Measurements from ENCODE around the gene TPSD1.
"Not testable (repeated sequence)": the region's sequence is repeated elsewhere in the genome, so short reads cannot be mapped to it uniquely, and the experiment has no call there.

TPSD1 gene

DNA sequence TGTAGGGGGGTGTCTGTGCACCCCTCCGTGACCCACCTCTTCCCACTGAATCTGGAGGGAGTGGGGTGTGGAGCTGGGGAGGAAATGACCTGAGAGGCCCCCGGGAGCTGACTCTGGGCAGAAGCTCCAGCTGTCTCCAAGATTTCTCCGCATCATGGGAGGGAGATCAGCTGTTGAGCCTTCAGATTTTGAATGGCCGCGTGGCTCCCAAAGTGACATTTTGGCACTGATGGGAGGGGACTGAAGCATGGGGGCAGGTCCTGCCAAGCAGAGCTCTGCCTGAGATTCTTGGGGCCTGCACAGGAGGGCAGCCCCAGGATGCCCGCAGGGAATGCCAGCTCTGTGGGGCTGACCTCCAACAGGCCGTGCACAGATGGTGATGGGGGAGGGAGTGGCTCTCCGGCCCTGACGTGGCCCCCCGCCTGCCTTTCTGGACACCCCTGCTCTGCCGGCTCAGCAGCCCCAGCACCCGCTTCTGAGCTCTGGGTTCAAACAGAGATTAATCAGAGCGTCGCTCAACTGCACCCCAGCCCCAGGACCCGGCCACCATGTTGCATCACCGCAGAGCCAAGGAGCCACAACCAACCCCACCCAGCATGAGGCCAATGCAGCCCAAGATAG, 28.2 kb downstream of the TPSD1 start:
- DNase-seq, result no peak

DNA sequence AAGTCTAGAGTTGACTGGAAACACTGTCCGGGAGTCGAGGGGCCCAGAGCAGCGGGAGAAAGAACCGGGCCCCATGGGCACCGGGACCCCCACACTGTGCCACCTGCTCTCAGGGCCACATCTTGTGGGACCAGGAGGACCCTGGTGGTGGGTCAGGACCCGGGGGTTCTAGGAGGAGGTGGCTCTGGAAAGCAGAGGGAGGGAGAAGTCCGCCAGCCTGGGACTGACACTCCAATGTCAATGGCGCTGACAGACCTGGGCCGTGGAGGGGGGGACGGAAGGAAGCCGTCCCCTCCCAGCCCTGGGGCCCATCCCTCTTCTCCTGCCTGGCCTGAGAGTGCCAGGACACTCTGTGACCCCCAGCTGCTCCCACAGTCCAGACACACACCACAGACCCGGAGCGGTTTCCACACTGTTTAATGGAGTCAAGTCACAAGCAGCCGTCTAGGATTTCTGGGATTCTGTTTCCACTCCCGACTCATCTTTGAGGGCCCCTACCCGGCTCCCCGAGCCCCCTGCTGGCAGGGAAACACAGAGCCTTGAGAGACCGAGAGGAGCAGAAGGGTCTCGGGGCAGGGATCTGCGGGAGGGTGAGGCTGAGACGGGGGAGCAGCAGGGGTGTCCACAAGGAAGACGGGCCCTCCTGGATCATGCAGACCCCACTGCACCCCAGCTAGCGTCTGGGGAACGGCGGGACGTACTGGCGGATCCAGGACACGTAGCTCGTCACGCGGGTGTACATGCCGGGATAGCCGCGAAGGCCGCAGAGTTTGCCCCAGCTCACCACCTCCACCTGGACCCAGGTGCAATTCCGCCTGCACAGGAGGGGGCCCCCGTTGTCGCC, 30.0 kb downstream of the TPSD1 start:
- no peak for DNase-seq

GRCh38 chr16:1286513-1287094, 30.7 kb downstream of the TPSD1 start:
- no peak for DNase-seq

GRCh38 chr16:1287982-1288670, 32.3 kb downstream of the TPSD1 start:
- DNase-seq, result no peak

- no peak for DNase-seq
Measured at GRCh38 chr16:1288813-1289476, 33.1 kb downstream of the TPSD1 start.

DNA sequence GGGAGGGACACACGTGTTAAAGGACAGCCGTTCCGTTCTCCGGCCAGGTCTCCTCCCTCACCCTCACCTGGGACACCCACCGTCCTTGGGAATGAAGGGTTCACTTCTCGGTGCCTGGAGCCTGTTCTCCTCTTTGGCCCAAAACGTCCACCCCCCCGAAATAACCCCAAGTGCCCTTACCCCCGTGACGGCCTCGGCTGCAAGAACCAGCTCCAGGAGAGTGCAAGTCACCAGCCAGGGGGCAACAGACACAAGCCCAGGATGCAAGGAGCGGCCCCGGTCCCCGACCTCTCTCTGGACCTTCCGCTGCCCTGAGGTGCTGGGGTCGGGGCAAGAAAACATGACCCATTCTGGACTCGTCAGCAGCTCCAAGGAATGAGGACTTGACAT, 33.6 kb downstream of the TPSD1 start:
- DNase-seq, result no peak

DNA sequence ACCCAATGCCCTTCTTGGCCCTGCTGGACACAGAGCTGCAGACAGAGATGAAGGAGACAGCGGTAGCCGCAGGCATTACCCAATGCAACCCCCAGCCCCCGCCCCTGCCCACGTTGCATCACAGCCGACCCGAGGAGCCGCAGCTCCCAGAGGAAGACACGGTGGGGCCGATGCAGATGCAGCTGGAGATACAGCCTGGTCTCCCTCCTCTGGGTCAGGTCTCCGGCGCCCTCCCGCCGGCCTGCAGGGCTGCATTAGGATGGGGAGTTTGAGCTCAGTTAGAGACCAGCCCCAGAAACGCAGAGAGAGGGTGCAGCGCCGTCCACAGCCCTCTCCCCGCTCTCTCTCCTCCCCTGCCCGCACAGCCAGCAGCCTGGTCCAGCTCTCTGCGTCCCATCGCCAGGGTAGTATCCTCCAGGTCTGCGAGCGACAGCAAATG, 34.2 kb downstream of the TPSD1 start:
- no peak for DNase-seq

DNA sequence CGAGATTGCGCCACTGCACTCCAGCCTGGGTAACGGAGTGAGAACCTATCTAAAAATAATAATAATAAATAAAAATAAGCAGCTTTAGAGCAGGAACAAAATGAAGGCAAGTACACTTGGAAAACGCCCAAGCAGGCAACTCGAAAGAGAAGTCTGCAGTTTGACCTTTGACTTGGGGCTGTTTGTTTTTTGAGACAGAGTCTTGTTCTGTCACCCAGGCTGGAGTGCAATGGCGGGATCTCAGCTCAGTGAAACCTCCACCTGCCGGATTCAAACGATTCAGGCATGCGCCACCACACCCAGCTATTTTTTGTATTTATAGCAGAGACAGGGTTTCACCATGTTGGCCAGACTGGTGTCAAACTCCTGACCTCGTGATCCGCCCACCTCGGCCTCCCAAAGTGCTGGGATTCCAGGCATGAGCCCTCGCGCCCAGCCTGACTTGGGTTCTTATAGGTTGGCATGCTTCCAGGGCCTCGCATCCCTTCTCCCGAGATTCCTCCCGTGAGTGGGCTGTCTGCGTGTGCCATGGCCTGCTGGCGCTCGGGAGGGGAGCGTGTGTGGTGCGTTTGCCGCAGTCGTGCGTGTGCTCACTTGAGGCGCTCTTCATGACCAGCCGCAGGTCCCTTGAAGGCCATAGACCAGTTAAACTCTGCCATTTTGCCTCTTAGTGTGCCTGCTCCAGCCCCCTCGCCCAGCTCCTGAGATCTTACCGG, 35.1 kb downstream of the TPSD1 start:
- DNase-seq, result no peak

DNA sequence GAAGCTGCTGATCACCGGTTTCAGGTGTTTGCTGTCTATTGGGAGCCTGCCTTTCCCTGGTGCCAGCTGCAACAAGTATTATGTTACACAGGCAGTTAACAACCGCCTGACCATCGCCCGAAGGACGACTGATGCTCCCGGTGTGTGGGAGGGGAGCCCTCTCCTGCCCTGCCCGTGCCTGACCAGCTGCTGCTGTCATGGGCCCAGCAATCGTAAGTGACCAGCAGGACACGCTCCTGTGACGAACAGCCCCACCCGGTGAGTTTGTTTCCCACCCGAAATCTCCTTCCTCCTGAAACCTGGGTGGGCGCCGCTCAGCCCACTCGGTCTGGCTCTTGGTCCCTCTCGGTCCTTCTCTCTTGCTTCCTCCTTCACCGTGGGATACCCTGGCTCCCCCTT, 35.7 kb downstream of the TPSD1 start:
- no peak for DNase-seq

DNA sequence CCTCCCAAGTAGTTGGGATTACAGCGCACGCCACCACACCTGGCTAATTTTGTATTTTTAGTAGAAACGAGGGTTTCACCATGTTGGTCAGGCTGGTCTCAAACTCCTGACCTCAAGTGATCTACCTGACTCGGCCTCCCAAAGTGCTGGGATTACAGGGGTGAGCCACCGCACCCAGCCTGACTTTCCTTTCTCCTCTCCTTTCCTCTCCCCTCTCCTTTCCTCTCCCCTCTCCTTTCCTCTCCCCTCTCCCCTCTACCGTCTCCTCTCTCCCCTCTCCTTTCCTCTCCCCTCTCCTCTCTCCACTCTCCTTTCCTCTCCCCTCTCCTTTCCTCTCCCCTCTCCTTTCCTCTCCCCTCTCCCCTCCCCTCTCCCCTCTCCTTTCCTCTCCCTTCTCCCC, 36.3 kb downstream of the TPSD1 start:
- DNase-seq, result not testable (repeated sequence)

DNA sequence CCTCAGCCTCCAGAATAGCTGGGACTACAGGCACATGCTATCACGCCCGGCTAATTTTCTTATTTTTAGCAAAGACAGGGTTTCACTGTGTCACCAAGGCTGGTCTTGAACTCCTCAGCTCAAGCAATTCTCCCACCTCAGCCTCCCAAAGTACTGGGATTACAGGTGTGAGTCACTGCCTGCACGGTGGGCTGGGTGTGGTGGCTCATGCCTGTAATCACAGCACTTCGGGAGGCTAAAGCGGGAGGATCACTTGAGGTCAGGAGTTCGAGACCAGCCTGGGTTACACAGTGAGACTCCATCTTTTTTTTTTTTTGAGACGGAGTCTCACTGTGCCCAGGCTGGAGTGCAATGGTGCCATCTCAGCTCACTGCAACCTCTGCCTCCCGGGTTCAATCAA, 36.9 kb downstream of the TPSD1 start:
- not testable (repeated sequence) for DNase-seq

DNA sequence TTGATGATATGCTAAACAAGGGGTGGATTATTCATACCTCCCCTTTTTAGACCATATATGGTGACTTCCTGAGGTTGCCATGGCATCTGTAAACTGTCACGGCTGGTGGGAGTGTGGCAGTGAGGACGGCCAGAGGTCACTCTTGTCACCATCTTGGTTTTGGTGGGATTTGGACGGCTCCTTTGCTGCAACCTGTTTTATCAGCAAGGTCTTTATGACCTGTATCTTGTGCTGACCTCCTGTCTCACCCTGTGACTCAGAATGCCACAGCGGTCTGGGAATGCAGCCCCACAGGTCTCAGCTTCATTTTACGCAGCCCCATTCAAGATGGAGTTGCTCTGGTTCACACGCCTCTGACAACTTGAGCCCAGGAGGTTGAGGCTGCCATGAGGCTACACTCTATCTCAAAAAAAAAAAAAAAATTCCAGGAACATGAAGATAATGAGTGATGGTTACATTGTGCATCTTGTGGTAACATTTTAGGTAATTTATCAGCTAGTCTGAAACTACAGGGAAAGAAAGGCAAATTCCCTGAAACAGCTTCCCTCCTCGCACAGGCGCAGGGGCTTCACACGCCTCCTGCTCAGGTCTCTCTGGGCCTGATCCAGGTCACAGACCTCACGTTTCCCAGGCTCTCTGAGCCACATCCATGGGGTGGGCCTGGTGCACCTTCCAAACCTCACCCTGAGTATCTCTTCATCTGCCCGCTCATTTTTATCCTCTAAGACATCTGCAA, 38.2 kb downstream of the TPSD1 start:
- no peak for DNase-seq

GRCh38 chr16:1295465-1295864, 39.6 kb downstream of the TPSD1 start:
- DNase-seq, result no peak

- not testable (repeated sequence) for DNase-seq
Measured at GRCh38 chr16:1296688-1297017, 40.8 kb downstream of the TPSD1 start.

DNA sequence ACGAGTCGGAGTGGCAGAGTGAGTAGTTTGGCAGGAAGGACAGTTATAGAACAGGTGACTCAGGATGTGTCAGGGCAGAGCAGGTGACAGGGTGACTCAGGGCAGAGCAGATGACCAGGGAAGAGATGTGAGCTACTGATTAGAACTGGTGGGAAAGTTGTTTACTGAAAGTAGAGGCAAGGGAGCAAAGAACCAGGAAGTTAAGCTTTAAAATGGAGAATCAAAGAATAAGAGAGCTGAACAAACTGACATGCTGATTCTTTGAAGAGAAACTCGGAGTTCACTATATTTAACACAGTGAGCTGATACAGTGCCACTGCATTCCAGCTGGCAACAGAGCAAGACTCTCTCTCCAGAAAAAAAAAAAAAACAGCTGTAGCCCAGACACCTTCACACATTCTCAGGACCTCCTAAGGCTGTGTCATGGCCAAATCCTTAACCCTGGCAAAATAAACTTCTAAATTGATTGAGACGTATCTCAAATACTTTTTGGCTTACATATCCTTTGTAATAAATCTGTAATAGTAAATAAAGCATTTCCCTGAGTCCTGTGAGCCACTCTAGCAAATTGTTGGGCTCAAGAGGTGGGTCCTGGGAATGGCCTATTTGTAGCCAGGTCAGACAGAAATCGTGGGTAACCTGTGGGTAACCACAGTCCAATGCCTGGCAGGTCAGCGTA, 41.3 kb downstream of the TPSD1 start:
- DNase-seq, result no peak

DNA sequence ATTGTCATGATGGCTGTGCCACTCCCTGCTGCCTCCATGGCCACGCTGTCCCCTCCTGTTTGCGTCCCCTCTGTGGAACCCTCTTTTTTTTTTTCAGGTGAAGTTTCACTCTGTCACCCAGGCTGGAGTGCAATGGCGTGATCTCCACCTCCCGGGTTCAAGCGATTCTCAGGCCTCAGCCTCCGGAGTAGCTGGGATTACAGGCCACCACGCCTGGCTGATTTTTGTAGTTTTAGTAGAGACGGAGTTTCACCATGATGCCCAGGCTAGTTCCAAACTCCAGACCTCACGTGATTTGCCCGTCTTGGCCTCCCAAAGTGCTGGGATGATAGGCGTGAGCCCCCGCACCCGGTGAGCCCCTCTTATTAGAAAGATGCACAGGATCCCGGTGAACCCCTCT, 42.5 kb downstream of the TPSD1 start:
- DNase-seq, result no peak

- DNase-seq, result no peak
Measured at GRCh38 chr16:1299012-1299867, 43.4 kb downstream of the TPSD1 start.

DNA sequence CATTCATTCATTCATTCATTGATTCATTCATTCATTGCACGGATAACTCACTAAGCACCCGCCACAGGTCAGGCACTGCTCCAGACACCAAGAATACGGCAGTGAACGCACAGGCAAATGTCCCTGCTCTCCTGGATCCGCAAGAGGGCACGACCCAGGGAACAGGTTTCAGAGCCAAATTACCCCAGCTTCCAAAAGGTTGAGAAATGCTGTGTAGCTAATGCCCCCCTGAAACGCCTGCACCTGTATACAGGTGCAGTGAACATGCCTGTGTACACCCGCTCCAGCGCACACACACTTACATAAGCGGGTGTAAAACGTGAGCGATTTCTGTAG, 44.0 kb downstream of the TPSD1 start:
- DNase-seq, result no peak

DNA sequence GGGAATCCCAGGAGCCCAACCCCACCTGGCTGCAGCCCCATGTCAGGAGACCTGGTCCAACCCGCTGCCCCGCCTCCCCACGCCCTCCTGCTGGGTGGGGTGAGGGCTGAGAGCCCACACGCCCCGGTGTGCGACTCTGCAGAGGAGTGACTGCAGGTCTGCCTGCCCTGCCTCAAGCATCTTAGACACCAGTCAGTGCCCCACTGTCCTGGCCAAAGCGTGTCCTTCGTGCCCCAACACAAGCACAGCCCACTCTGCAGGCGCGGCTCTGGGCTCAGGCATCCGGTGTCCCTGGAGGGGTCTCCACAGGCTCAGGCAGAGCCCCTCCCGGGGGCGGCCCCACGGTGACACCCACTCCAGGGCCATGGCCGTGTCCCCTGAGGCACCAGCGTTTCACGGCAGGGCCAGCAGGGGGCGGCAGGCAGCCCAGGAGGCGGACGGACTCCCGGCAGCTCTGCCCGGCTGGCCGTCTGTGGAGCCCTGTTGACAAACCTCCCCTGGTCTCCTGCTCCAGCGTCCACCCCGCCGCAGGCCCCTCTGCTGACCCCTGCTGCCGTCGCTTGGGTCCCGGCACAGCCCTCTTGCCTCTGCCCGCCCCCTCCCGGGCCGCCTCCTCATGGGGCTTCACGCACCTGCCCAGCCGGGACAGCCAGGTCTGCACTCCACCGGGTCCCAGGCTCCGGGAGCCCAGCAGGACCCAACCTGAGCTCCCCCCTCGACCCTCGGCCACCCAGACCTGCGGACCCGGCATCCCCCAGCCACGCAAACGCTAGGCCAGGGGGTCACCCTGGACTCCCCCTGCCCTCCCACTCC, 45.0 kb downstream of the TPSD1 start:
- DNase-seq, result no peak
